HG02678 (cell line): ENCODE data around the gene GRIN2A.

Source experiments
- ATAC-seq: cut with Tn5 transposase; IDR thresholded peaks from one replicate; pipeline ENCODE4 v1.9.1; 2021; ENCODE audit warnings: mild to moderate bottlenecking, moderate library complexity; ENCODE audit not compliant: unreplicated experiment

The GRIN2A gene

DNA sequence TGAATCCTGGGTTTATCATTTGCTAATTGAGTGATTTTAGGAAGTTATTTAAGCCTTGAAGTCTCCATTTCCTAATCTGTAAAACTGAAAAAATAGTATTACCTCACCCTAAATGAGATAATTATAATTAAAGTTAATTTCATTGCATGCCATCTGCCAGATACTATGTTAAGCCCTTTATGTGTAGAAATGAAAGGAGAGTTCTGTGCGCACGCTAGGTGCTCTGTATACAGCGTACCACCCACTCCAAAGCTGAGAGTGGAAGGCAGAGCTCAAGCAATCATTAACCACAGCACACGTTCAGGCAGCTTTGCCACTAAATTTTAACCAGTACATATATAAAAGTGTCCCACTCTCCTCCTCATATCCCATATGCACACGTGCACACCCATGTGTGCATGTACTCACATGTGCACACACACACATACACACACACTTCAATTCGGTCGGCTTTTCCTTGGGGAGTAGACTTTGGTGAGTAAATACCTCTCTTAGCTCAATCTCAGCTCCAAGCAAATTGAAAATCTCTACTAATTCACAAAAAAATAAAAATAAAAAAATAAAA lies 204.8 kb downstream of the GRIN2A start:
- ATAC-seq, result no peak

DNA sequence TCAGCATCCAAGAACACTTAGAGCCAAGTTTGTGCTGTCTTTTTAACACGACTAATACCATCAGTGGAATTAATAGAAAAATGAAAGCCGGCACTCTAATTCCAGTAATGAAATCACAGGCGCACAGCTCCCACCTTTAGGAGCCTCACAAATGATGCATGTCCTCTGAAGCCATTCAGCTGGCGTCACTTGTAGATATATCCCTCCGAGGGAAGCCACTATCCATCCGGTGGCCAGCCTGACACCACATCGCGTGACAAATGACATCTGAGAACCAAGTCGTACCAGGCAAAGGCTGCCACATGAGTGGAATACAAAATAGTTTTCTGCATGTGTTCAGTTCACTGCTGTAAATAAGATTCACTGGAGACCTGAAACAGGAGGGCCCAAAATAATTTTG lies 205.6 kb downstream of the GRIN2A start:
- no peak for ATAC-seq

DNA sequence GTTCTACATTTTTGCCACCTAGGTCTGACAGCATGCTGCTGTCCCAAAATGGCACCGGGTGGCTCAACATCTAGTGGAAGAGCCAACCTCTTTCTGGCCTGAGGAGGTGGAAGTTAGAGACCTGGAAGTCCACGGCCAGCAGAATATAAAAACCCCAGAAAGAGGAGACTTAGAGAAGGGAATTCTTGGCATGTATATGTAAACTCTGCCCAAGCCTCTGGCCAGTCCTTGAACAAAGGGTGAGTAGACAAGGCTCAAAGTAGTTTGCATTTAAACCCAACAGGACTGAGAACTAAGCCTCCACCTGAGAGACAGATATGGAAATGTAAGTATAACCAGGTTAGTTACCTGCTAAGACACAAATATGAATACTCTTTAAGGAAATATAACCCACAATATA lies 210.3 kb downstream of the GRIN2A start:
- no peak for ATAC-seq

DNA sequence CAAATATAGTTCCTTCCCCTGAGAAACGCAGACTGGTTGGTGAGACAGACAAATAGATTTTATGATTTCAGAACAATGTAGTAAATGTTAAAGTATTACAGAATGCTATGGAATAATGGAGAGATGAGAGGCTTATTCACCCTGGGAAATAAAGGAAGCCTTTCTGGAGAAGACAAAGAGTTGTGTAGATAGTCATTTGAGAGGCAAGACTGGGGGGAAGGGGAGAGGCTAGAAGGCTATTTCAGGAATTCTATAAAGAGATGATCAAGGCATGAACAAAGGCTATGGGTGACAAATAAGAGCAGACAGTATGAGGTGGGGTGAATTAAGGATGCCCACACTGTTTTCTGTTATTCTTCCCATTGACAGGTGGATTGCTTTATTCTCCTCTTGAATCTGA lies 211.4 kb downstream of the GRIN2A start:
- ATAC-seq, result no peak

DNA sequence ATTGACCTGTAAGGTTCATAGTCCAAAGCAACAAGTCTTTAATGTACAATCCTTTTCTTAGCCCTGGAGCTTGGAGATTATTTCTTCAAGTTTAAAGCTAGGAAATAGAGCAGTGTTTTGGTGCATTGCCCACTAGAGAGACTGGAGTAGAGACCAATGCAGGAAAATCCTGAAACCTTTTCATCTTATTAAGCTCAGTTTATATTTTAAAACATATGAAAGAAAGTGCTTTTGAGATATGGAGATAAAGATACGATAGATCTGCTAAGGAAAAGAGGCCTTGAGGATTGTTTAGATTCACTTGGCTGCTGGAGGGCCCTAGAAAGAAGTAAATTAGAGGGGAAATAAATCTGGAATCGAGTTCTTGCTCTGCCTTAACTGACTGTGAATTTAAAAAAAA lies 212.0 kb downstream of the GRIN2A start:
- ATAC-seq, result no peak

DNA sequence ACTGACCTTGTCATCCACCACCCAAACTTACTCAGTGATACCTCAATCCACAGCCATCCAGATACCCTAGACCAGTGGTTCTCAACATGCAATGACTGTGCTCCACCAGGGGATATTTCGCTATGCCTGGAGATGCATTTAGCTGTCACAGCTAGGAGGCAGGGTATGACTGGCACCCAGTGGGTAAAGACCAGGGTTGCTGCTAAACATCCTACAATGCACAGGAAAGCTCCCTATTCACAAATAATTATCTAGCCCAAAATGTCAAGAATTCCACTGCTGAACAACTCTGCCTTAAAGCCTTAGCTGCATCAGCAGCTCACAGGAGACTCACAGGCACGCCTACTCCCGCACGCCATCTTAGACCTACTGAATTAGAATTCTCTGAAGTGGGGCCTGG lies 212.6 kb downstream of the GRIN2A start:
- no peak for ATAC-seq

DNA sequence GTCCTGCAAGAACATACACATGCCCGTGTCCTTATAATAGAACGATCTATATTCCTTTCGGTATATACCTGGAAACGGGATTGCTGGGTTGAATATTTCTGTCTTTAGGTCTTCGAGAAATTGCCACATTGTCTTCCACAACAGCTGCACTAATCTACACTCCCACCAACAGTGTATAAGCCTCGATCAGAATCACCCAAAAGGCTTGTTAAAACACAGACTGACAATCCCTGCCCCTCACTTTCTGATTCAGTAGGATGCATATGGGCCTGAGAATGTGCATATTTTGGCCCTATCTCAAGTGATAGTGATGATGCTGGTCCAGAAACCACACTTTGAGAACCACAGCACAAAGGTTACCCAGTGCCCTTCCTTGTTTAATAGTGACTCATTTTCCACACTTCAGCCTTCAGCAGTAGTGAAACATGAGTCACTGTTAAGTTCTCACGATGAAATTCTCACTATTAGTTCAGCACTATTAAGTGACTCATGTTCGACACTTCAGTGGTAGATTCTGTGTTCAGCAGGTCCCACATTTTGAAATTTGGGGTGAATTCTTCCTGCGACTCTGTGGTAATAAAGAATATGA lies 215.6 kb downstream of the GRIN2A start:
- no peak for ATAC-seq

DNA sequence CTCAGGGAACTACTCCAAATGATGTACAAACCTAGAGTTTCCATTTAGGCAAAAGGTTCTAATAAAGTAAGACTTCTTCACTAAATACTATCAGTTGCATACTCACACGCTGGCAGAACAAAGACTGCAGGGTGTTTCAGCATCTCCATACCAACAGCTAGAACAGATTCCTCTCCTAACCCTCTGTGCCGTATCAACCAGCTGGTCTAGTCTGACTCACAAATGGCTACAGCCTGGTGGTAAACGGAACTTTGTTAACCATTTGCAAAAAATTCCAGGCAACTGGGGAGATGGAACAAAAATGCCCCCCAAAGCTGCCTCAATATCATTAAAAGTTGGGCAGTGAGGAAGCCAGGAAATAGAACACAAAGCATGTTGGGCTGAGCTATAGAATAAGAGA lies 217.1 kb downstream of the GRIN2A start:
- ATAC-seq, result no peak

DNA sequence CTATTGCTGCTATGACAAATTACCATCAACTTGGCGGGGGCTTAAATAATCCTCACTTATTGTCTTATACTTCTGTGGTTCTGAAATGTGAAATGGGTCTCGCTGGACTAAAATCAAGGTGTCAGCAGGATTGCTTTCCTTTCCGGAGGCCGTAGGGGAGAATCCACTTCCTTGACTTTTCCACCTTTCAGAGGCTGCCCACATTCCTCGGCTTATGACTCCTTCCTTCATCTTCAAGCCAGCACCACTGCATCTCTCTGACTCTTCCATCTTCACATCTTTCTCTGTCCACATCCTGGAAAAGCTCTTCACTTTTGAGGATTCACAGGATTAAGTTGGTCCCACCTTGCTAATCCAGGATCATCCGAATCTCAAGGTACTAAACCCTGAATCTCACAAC lies 217.8 kb downstream of the GRIN2A start:
- ATAC-seq, result no peak

DNA sequence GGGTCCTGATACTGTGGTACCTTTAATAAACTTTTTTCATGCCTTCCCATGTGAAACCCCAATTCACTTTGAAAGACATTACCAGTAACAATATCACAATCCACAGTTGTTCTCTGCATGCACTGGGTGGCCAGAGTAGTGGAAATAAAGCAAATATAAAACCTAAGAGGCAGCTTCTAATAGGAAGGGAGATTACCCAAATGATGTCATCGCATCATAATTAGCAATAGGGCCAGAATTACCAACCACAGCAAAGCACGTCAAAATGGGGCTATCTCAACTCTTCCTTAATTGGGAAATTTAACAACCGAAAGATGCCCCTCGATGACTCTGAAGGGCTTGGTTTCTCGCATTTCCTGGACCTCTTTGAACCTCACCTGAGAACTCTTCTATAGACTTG lies 224.8 kb downstream of the GRIN2A start:
- ATAC-seq, result no peak

DNA sequence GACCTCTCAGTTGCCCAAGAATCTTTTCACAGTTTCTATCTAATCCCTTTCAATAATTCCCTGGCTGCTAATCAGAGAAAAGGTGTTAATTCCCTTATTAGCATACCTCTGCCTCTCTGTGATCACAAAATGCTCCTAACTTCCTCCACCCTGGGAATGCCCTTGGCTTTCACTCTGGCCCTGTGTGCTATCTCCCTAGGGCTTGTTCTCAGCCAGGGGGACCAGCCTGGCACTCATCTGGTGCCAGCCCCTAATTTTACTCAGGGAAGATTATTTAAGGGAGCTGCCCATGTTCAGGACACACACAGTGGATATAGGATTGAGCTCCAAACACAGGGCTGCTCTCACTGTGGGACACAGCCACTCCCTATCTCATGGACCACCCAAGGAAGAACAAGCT lies 225.2 kb downstream of the GRIN2A start:
- no peak for ATAC-seq

DNA sequence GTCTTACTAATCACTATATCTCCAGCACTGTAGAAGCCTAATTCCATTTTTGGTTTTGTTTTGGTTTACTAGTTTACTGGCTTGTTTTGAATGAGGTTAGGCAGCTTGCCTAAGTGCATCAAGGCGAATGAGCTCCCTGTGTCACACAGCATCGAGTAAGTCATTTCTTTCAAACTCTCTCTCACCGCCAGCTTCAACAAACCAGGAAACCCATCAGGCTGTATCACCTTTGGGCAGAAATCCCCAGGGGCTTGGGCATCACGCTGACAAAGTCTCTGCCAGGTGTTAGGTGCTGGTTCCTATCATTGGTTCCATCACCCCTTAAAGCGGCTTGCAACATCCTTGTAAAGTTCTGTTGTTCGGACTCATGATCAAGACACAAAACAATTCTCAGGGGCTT lies 226.6 kb downstream of the GRIN2A start:
- no peak for ATAC-seq

DNA sequence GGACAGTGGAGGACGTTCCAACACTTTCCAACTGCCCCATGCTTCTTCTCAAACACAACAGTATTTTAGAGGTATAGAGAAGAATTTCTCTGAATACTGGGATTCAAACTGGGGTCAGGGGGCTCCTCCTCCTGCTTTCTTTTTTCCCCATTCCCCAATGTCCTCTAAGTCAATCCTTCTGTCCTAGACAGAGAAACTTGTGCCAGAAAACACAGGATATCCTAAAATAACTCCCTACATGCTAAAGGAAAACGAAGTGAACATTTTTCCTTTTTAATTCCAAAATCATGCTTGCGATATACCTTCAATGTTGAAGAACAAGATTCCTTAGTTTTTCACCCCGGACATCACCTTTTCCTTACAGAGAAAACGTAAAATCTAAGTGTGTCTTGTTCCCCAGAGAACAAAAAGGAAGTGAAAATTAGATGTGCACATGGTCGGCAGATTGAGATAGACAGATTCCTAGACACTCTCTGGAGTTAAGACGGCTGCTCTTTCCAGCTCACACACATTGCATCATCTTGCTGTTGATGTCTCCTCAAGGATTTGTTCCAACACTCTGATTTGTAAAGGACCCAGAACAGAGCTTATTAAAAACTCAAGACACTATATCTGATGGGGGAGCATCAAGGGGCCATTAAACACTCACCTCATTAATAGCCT lies 228.2 kb downstream of the GRIN2A start:
- ATAC-seq, result no peak

DNA sequence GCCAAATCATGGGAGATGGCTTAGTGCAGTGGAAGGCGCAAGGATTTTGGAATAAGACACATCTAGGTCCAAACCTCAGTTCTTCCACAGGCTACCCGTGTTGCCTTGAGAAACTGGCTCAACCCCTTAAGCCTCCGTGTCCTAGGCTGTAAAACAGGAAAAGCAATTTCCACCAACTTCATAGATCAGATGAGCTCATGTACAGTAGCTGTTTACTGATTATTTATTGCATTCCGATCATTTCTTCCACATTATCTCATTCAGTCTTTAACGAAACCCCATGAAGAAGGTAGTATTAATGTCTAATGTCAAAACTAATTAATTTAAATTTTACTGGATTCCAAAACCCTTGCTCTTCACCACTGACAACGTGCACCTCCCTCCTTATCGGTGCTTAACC lies 231.6 kb downstream of the GRIN2A start:
- no peak for ATAC-seq

DNA sequence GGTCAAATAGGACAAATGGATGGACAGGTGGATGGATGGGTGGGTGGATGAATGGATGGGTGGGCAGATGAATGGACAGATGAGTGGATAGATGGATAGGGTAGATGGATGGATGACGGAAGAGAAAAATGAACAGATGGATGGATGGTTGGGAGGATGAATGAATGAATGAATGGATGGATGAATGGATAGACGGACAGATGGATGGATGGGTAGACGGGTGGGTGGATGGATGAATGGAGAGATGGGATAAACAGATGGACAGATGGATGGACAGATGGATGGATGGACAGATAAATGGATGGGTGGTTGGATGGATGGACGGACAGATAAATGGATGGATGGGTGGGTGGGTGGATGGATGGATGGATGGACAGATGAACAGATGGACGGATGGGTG lies 232.8 kb downstream of the GRIN2A start:
- ATAC-seq, result no peak

DNA sequence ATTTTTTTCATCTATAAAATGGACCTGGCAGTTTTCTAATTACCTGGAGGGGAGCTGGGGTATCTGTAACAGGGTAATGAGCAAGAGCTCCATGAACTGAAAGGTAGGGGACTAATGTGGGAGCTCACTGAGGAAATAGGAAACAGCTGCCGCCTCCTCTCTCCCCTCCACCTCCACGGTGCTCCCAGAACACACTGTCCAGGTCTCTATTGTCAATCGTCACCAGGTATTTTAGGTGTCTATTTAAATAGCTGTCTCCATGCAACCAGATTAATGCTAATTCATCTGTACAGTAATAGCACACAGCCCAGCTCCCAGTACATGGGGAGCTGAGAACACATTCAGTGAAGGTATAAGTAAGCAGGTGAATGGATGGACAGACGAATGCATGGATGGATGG lies 233.3 kb downstream of the GRIN2A start:
- ATAC-seq, result no peak

DNA sequence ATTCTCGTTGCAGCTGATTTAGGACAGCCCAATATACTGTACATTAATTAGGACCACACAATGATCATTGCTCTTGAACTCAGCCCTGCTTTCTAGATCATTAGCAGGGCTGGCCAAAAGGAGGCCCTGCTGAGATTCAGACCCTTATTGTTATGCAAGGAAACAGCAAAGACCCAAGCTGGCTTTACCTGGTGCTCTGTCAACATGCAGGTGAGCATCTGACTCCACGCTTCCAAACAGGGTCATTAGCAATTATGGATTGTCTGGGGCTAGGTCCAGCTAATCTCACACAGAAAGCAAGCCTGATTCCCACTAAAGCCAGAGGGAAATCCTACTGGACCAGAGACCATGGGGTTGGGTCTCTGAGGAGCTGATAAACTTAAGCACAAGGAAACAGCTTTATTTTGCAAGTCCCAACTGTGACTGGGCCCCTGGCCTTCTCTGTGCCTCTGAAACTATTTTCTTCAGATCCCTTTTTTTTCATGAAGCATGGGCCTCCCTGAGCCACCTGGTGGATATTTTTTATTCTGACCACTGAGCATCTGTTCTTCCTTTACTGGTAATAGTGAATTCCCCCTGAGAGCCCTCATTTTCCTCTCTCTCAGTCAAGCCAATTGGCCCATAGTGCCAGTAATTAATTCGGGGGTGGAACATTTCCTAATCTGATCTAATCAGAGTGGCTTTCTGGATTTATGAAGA lies 236.1 kb downstream of the GRIN2A start:
- ATAC-seq, result no peak

DNA sequence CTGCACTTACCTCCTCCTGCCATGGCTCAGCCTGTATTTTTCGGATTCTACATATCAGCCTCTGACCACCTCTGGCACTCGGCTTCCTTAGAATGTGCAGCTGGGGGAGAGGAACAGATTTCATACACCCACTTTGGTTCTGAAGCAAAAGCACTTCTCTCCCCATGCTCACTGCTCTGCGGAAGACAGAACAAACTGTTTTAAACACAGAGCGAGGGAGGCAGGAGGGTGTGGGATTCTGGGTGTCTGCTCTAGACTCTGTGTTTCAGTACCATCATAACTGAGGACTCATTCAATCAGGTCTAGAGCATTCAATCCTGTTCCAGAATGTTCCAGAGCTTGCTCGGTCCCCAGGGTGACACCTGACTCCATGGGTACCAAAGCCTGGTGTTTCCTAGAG lies 239.1 kb downstream of the GRIN2A start:
- ATAC-seq, result no peak

DNA sequence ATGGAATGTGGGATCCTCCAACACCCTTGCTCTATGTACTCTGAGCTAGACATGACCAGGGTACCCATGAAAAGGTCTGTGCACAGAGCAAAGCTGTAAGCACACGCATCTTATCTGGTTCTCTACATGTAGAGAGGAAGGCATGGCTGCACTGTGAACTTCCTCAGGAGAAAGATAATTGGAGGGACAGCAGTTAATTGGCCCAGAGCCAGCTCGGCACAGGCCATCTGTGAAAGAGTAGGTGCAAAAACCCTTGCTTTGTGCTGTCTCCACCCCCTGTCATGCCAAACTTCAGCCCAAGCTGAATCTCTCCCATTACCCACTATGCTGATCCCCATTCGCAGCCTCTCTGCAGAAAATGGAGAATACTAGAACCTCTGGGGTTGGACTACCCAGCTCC lies 241.0 kb downstream of the GRIN2A start:
- no peak for ATAC-seq

DNA sequence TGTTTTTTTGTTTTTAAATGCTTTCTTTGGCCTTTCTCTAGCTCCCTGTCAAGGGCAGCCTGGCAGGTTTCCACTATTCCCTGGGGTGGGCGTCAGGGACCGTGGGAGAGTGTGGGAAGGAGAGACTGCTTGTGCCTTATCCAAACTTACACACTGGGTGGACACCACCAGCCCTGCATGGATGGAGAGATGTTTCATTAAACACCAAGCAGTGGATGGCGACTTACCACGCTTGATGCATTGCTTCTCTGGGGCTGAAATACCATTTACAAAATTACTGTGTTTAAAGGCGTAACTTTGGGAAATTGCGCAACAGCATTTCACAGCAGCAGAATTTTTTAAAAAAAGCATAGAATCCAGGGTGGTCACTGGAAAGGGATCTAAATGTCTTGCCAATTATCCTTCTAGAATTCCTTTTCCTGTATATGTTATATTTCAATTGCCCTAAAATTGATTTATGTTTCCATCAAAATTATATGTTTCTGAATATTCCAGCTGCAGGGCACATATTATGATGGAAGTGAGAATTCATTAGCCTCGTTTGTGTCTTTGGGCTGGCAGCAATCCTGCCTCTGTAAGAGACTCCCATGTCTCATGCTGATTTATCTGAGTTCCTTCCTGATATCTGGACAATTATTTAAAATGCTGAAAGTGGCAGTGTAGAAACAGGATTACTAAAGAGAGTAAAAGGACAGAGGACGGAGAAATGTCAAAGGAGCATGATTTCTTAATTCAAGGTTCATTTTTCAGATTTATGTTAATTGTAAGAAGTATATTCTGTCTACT lies 247.3 kb downstream of the GRIN2A start:
- ATAC-seq, result no peak

DNA sequence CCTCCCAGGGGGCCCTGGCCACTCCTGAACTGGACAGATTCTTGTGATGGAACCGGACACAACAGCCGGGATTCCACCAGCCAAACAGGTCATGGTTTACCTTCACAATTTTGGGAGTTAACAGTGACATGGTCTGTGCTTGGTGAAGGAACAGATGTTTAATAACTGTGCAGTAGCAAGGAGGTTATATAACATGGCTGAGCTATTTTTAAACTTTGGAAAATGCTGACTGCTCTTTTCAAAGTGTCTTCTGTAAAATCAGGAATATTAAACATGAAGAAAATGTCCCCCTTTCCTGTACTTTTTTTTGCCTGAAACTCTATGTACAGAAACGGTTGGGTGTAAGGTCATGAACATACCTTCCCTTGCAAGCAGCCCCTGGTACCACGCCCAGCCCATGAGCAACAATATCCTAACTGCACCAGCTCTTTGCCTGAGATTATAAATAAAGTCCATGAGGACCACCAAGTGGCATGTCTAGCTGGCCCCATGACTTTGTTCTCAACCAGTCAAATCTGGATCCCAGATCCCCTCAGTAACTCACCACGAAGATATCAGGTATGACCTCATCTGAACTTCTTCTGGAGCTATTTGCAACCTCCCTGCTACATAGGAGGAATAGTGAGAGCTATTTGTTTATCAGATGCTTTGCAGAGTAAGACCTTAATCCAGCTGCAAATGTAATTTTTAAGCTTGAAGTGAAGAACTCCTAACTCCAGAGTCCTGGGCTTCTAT lies 249.1 kb downstream of the GRIN2A start:
- ATAC-seq, result no peak
